Activated CD8-positive, alpha-beta memory T cell treated with anti-CD3 and anti-CD28 coated beads, Interleukin-2, amount 50 U/mL, for 4 hours (primary cell): ENCODE results near the gene RPTOR.

Source experiments
- DNase-seq: peaks from one replicate; pipeline ENCODE4 v3.0.0-alpha.2; 2020

The RPTOR gene

DNA sequence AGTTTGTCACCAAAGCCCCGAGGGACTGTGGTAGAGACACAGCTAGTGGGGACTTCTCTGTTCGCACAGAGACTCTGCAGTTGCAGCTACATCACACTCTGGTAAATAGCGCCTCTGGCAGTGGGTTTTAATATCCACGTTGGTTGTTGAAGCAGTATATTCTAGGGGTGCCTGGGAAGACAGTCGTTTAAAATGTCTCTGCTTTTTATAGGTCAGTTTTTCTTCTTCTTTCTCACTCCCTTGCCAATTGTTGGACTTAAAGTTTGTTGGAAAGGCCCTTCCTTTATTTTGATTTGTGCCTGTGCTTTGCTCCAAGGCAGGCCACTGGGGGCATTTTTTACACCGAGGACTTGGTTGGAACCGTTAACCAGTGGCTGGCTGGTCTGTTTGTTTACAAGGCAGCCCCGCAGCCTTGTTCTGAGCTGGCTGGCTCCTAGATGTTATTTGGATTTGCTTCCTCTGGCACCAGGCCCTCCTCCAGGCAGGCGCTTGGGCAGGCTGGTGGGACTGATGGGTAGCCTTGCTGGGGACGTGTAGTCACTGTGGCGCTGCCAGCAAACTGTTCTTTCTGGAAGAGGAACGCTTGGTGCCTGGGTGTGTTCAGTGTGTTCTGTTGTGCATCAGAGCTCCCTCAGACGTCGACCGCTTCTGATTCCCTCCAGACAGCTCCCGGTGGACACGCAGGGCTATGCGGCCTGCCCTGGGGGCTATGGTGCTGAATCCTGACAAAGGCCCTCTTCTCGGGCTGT is 228.8 kb downstream of the RPTOR start:
- DNase-seq, result no peak

DNA sequence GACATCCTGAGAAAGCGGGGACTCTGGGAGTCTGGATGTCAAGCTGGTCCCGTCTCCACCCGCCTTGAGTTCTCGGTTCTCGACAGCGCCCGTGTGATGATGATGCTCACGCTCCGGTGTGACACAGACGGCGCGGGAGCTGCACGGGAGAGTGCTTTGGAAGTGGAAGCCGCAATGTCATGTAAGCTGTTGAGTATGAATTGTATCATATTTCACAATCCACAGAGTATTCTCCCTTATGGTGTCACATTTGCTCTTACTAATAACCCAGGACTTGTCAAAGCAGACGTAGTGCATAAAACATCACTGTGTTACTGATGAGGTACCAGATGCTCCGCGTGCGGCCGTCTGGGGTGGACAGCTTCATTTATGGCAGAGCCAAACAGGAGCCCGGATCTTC is 229.5 kb downstream of the RPTOR start:
- DNase-seq, result no peak

DNA sequence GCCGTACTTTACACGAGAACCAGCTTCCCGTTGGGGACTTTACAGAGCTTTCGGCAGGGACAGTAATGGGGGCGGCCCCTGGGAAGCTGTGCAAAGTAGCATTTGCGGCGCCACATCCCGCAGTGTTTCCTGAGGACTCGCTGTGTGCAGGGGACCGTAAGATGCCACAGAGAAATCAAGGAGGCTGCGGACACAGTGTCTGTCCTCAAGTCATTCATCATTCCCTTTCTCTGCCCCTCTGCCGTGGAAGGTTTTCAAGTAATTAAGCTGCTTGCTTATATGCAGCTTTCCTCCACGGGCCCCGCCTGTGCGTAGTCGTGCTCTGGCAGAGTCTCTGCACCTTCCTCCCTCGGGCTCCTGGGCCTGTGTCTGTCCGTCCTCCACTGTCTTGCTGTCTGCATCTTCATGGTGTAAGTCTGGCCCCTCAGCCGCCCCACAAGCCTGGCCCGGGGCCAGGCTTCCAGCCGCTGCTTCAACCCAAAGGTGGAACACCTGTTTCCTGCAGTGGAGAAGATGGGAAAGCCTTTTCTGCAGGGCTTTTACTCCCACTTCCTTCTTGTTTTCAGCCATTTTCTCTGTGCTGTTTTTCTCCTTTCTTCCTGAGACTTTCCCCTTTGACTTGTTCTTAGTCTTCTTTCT is 230.1 kb downstream of the RPTOR start:
- no peak for DNase-seq

DNA sequence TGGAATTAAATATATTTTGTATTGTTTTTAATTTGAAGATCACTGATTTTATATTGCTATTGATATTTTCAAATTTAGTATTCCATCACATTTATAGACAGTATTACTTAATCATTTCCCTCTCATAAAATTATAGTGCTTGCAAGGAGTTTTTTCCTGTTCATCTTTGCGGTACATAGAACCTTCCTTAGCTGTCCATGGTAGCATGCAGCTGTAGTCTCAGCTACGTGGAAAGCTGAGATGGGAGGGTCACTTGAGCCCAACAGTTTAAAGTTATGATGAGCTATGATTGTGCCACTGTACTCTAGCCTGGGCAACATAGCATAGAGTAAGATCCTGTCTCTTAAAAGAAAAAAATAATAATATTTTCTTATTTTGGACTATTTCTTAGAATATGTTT is 231.2 kb downstream of the RPTOR start:
- DNase-seq, result no peak

DNA sequence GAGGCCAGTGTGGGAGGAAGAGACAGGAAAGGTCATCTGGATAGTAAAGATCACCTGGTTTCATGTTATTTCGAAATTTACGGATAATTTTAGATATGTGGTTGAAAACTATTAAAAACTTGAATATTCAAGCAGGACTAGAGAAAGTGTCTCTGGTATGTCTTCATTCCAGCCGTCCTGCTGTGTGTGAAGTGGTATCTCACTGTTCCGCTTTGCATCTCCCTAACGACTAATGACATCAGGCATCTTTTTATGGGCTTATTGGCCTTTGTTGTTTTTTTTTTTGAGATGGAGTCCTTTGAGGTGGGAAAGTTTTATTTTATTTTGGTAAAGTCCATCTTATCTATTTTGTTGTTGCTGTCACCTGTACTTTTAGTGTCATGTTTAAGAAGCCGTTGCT is 232.6 kb downstream of the RPTOR start:
- DNase-seq, result no peak

DNA sequence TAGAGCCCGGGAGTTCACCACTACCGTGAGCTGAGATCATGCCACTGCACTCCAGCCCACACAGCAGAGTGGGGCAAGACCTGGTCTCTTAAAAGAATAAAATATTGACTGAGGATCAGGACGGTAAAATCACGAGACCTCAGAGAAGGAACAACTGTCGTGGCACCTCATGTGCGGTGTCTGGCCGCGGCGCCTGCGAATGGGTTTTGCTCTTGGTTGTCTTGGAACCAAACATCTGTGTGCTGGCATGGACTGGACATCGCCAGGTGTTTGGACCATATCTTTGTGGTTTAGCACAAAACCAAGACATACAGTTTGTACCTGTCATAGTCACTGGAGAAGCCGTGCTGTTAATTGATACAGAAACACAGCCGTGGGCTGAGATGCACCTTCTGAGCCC is 234.1 kb downstream of the RPTOR start:
- no peak for DNase-seq

DNA sequence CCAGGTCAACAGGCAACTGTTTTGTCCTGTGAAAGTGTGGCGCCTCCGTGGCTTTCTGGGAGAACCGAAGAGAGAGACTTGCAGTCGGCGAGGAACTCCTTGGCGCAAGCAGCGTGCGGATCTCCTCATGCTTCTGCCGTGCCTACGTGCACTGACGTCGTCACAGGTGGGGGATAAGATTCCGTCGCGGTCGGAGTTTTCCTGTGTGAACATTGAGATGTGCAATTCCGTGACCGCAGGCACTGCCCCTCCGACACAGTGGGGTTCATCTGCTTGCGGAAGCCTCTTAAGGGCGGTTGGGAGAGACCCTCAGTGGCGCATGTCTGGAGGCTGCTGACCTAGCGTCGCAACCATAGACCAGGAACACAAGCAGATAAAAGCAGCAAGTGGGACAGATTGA is 234.7 kb downstream of the RPTOR start:
- no peak for DNase-seq

DNA sequence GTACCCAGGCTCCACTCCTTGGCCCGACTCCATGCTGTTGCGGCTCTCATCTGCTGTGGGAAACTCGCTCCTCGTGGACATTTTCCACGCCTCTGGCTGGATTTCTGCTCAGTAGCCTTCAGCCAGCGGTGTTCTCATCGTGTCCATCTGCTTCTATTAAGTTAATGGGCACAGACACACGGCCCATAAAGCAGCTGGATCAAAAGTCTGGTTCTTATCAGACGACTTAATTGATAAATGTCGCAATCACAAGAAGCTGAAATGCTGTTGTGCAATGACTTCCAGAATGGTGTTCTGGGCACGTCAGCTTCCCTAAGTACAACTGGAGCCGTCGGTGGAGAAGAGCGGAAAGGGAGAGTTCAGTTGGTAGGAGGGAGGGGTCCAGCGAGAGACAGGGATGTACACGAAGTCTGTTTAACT is 235.3 kb downstream of the RPTOR start:
- DNase-seq, result no peak

DNA sequence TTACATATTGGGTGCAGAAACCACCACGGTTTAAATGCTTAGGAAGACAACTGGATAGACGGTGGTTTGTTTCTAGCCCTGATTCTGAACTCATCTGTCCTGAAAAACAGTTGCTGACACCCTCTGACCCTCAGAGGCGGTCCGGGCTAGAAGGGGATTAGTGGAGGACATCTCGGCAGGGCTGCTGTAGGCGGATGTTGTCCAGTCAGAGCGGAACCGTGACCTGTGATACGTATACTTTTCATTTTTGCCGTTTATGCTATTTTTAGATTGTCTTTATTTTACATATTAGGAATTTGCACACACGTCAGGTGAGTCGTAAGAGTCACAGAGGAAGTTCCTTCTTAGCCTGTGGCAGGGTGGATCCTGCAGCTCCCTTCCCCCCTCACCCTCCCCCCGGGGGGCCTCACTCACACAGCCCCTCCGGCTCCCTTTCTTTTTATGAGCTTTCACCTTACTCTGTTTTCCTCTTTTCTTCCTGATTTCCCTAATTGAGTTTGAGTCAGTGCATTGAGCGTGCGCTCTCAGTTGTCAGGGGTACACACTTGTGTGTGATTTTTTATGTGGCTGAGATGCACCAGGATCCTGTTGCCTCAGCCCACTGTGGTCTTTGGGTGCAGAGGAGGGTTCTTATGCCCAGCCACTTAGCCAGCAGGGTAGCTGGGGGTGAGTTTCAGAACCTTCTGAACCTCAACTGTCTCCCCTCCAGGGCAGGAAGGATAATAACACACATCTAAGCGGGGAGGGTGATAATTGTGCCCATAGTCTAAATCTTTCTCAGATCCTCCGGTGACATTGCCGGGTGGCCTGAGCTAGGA is 236.0 kb downstream of the RPTOR start:
- DNase-seq, result no peak

DNA sequence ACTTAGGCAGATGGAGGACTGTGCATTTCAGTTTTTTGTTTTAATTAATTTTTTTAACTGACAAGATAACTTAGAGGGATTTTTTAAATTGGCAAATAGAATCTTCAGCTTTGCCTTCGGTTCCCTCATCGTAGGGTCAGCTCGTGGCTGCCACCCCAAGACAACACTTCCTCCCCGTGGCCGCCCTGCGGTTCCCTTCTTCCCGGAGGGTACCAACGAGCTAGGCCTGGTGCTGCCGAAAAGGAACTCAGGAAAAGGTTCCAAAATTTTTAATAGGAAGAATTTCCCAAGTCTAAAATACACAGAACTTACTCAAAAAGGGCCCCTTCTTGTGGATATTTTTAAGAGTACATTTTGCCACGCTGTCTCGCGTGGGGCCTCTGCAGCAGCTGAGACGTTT is 236.6 kb downstream of the RPTOR start:
- no peak for DNase-seq

DNA sequence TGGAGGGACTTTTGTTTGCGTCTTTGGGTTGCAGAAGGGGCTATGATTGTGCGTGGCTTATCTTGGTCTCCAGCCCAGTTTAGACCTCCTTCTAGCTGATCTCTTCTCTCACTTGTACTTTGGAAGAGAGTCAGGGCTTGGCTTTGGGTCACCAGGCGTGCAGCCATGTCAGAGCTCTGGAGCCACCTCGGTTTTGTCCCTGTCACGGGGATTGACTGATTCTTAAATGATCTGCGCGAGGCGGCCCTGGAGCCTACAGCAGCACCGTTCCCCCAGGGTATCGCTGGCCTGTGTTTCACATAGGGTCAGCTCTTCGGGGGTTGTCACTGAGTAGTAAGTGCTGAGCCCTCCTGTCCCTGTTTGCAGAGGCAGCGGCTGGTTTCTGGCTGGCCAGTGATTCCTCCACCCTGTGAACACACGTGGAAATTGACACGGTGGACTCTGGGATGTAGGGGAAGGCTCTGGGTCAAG is 237.2 kb downstream of the RPTOR start:
- DNase-seq, result no peak

DNA sequence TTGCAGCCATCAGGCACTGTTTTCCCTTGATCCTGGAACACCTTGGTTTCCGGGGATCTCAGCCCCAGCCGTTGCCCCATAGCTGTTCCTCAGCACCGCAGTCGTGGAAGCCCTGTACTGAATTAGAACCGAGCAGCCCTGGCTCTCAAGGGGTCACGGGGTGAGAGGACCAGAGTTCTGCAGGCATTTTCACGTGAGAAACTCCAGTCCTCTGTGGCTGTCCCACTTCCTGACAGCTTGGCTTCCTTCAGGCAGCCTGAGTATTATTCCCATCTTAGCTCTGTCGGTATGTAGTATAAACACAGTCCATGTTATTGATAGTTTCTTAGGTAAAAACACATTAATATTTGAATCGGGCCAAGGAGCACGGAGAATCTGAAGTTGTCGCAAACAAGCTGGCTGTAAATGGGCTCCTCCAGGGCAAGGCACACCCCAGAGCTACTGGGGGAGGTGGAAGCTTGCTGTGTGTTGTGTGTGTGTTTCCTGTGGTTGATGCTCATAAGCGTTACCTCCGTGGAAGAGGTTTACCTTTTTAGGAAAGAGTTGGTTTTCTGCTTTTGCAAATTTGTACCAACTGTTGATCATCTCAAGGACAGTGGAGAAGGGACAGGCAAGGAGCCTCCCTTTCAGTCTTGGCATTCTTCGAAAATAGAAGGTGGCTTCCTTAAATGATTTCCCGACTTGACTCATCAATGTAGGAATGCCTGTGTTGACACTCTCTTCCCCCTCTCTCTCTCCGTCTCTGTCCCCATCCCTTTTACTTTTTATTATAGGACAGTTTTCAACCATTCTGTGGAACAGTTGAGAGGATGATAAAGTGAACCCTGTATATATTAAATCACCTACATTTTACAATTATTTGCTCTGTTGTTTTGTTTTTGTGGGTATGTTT is 238.1 kb downstream of the RPTOR start:
- DNase-seq, result peak; percentile 52

DNA sequence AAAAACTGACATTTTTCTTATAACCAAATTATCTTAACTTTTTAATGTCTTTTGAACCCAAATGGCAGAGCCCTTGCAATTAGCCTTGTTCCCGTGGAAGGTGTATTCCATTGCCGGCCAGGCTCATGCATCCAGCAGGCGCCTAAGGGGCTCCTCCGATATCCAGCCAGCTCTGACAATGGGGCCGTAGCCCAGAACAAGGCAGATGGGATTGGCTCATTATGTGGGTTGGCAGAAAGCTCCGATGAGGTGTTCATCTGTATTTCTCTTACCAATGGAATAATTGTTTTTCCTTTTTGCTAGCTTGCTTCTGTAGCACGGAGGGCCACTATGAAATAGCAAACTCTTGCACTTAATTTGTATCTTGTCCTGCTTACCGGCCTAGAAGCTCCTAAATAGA is 238.8 kb downstream of the RPTOR start:
- DNase-seq, result no peak

DNA sequence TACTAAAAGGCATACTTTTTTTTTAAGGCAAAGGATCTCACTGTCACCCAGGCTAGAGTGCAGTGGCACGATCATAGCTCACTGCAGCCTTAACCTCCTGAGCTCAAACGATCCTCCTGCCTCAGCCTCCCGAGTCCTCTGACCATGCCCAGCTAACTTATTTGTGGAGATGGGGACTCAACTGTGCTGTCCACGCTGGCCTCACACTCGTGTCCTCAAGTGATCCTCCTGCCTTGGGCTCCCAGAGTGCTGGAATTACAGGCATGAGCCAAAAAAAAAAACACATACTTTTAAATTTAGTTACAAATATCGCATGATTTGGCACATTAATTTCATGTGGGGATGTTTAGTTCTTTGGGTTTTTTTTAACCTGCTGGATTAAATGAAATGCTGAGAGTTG is 239.3 kb downstream of the RPTOR start:
- DNase-seq, result no peak

DNA sequence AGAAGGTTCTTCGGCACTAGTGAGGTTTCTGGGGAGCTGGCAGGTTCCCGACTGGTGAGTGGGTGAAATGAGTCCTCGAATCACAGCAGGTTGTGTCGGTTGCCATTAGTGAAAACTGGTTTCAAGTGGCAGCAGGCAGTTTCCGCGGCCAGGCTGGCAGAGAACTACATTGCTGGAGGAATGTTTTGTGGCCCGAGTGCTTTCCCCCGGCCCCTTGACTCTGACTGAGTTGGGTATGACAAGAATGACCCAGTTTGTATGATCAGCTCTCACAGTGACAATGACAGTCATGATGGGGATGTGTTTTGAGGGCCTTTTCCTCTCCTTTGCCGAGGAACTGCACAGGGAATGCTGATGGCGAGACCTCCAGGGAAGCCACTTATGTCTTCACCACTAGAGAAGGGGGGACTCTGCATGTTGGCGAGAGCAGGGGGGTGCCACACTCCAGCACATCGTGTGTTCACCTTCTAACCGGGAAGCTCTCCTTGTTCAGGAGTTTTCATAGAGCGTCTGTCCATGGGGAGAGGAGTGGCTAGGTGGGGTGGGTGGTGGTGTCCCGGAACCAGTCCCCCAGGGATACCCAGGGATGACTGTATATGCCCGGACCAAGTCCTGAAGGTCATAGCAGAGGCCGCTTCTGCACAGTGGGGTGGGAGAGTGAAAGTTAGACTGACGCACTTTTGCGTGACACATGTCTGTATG is 241.0 kb downstream of the RPTOR start:
- no peak for DNase-seq

DNA sequence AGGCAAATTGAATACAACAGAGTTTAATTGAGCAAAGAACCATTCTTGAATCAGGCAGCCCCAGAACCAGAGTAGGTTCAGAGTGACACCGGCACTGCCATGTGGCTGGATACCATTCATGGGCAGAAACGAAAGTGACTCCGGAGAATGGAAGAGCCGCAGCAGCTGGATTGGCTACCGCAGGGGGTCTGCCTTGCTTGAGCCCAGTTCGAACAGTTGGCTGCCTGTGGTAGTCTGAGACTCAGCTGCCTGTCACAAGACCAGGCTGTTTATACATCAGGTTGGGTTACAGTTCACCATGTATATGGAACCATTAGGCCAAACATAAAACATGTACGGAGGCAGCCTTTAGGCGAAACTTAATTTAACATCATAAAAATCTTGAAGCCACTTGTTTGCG is 241.8 kb downstream of the RPTOR start:
- DNase-seq, result no peak

DNA sequence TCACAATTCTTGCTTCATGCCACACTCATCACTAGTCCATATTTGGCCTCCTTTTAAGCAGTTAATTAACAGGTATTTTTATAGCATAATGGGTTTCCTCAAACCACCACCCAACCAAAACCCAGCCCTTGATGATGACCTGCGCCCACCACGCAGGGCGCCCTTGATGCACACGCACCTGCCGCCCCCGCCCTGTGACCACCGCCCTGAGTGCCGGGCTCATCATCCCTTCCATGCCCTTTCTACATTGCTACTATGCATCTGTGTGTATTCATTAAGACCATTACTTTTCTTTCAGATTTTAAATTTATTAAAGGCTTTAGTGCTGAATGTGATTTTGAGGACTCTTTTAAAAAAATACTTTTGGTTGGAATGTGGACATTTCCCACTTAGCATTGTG is 242.2 kb downstream of the RPTOR start:
- DNase-seq, result no peak

DNA sequence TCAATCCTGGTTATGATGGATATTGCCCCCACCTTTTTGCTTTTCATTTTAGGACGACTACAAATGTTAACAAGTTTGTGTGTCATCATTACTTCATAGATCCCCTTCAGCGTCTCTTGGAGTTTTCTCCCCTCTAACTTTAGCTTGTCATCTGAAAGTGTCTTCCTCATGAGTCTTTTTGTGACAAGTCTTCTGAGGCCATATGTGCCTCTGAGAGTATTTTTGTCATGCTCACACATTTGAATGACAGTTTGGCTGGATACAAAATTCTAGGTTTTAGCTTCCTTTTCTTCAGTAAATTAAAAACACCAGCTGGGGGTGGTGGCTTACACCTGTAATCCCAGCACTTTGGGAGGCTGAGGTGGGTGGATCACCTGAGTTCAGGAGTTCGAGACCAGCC is 243.2 kb downstream of the RPTOR start:
- no peak for DNase-seq

DNA sequence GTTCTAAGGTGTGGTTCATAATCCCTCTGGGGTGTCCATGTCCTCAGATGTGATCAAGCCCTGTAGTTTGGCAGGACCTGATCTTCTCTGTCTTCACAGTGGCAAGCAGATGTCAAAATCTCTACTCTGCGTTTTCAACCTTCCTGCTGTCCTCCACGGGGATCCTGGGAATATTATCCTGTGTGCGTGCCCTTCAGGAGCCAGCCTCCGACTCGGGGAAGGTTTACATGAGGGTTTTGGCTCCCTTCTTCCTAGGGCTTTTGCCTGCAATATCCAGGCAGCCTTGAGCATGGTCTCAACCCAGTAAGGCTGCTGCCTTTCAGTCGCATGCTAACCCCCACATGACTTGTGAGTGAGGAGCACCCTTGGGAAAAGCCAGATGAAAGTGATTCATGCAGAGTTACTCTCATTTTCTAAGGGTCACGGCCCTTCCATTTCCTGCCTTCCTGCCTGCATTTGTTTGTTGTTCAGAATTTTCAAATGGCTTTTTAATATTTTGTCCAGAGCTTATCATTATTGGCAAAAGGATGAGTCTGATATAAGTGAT is 244.8 kb downstream of the RPTOR start:
- DNase-seq, result no peak

DNA sequence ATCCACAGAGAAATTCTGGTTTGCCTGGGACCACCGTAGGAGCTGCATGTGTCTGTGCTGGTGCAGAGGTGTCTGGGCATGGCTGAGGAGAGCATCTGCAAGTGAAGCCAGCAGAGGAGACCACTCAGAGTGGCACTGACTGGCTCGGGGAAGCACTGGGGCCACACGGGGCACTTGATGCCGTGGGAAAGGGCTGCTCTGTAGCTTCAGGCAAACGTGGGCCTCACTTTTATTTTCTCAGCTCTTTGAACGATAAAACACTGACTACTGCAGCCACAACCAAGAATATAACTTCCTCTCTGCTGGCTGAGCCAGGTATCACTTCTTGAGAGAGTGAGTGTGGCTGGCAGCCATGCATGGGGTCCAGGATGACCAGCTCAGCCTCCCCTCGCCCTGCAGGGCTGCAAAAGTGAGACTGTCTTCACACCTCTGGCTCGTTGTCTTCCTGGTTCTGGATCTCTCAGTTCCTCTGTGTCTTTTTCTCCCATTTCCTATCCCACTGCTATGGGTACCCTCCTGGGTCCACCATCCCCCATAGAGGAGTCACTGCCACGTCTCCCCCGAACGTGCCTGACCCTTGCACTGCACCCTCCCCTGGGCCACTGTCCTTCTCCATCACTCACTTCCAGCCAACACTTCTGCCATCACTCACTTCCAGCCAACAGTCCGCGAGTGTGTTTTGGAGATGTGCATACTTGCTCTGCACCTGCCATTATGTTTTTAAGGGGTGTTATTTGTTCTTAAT is 245.6 kb downstream of the RPTOR start:
- no peak for DNase-seq
